Measurements from ENCODE around the gene ACOT9. TPM values are rescaled to one million over a fixed set of nuclear protein-coding genes. Genes with fewer than 3 reads are reported as not detected.

Gene ACOT9
- total RNA-seq, 1 donor from 2014 or later = 52.7 TPM

DNA sequence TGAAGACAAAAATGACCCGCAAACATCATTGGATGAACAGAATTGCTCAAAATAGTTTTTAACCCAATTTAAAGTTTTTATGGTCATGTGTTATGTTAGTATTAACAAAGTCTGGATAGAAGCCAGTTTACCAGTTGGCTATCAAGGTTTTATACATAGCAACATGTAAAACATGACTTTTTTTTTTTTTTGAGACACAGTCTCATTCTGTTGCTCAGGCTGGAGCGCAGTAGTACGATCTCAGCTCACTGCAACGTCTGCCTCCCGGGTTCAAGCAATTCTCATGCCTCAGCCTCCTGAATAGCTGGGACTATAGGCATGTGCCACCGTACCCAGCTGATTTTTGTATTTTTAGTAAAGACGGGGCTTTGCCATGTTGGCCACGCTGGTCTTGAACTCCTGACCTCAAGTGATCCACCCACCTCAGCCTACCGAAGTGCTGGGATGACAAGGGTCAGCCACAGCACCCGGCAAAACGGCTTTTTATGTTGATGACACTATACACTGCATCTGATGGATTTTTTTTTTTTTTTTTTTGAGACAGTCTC lies 43.3 kb upstream of the ACOT9 start:
- Histone ChIP-seq H3K9ac (no peak overlapping the region), H3K79me2 (ENCODE audit: low read depth) (no peaks in the 10 kb centered on the region), H3K4me3 (no peak overlapping the region), H3F3A (ENCODE audit: low read depth) (peaks cover 3% of the 10 kb centered on the region), H3K27ac (no peak overlapping the region), H2AFZ (replicated peaks) (no peak overlapping the region), H3K9me3 (ENCODE audit: low read depth) (no peaks in the 10 kb centered on the region), H3K36me3 (no peaks in the 10 kb centered on the region), H3K4me1 (peaks cover 6% of the 10 kb centered on the region), H4K20me1 (ENCODE audit: low read depth) (no peaks in the 10 kb centered on the region), H3K4me2 (no peak overlapping the region), H3K27me3 (no peaks in the 10 kb centered on the region)
- Mint-ChIP-seq H3K4me3 (no peak overlapping the region), H3K4me1 (peaks cover 36% of the 10 kb centered on the region), H3K36me3 (peaks cover 19% of the 10 kb centered on the region), H3K27me3 (ENCODE audit: insufficient read depth, low read depth) (peaks cover 2% of the 10 kb centered on the region), H3K9me3 (no peaks in the 10 kb centered on the region), H3K27ac (no peak overlapping the region)
- no peak for DNase-seq (ENCODE audit: low spot score)
- TF ChIP-seq, protein P1, sequence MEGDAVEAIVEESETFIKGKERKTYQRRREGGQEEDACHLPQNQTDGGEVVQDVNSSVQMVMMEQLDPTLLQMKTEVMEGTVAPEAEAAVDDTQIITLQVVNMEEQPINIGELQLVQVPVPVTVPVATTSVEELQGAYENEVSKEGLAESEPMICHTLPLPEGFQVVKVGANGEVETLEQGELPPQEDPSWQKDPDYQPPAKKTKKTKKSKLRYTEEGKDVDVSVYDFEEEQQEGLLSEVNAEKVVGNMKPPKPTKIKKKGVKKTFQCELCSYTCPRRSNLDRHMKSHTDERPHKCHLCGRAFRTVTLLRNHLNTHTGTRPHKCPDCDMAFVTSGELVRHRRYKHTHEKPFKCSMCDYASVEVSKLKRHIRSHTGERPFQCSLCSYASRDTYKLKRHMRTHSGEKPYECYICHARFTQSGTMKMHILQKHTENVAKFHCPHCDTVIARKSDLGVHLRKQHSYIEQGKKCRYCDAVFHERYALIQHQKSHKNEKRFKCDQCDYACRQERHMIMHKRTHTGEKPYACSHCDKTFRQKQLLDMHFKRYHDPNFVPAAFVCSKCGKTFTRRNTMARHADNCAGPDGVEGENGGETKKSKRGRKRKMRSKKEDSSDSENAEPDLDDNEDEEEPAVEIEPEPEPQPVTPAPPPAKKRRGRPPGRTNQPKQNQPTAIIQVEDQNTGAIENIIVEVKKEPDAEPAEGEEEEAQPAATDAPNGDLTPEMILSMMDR (IDR thresholded peaks at IDR 0.05) = no peak
- TF ChIP-seq EZH2phosphoT487 (IDR thresholded peaks at IDR 0.05) (no peak), EZH2 (IDR thresholded peaks at IDR 0.05) (no peak)

DNA sequence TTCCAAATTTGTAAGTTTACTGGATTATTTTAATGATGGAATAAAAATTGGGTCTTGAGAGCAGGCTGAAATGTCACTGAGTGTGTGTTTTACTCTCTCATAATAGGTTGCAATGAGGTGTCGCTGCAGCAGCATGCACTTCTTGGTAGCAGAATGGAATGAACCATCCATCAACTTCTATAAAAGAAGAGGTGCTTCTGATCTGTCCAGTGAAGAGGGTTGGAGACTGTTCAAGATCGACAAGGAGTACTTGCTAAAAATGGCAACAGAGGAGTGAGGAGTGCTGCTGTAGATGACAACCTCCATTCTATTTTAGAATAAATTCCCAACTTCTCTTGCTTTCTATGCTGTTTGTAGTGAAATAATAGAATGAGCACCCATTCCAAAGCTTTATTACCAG lies 42.5 kb upstream of the ACOT9 start:
- Histone ChIP-seq H3K27ac (no peak overlapping the region), H3K4me3 (no peak overlapping the region), H3K27me3 (no peaks in the 10 kb centered on the region), H3K4me1 (peaks cover 6% of the 10 kb centered on the region), H2AFZ (replicated peaks) (no peak overlapping the region), H4K20me1 (ENCODE audit: low read depth) (no peaks in the 10 kb centered on the region), H3K36me3 (no peaks in the 10 kb centered on the region), H3F3A (ENCODE audit: low read depth) (peaks cover 3% of the 10 kb centered on the region), H3K9ac (no peak overlapping the region), H3K9me3 (ENCODE audit: low read depth) (no peaks in the 10 kb centered on the region), H3K79me2 (ENCODE audit: low read depth) (no peaks in the 10 kb centered on the region), H3K4me2 (no peak overlapping the region)
- H3K27ac Mint-ChIP-seq = no peak overlapping the region
- no peak for TF ChIP-seq EZH2phosphoT487 (IDR thresholded peaks at IDR 0.05)
- TF ChIP-seq EZH2 (IDR thresholded peaks at IDR 0.05) = no peak
- TF ChIP-seq, protein P1 (IDR thresholded peaks at IDR 0.05) = no peak
- H3K9me3 Mint-ChIP-seq = no peaks in the 10 kb centered on the region
- DNase-seq (ENCODE audit: low spot score) = no peak
- peaks cover 19% of the 10 kb centered on the region for H3K36me3 Mint-ChIP-seq
- H3K27me3 Mint-ChIP-seq (ENCODE audit: insufficient read depth, low read depth) = peaks cover 2% of the 10 kb centered on the region
- peak overlapping the region; percentile 95 for H3K4me3 Mint-ChIP-seq
- peaks cover 36% of the 10 kb centered on the region for H3K4me1 Mint-ChIP-seq

DNA sequence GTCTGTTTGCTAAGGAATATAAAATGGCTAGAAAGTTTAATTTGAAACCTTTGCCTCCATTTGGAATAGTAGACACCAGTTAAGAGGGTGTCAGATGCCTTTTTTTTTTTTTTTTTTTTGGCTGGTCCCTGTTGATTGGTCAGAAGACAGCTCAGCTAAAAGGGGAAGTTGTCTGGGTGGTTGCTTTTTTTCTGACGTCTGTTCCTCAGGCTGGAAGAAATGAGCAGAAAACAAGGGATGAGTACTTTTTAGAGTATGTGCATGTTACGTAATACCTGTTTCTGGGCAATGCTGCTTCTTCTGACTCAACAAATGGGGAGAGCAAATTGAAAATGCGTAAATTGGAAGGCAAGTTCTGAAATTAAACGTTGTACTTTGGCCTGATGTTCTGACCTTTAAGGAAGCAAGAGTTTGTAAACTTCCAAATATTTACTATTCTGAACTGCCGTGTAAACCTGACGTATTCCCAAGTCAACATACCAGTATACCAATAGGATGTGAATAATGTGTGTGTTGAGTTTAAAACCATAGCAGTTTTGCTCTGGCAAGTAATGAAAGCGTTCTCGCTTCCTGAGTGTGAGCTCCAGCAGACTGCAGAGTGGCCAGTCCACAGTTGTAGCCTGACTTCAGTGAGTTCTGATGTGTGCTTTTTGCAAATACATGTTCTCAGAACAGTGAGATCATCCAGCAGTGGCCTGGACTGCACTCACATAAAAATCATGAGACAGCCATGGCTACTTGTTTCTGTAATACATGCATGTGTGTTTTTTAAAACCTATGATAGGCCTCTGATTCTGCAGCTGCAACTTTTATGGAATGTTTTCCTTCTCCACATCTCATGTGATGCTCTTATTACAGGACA lies 41.6 kb upstream of the ACOT9 start:
- DNase-seq (ENCODE audit: low spot score) = no peak
- peak overlapping the region; percentile 14 for H3K27ac Mint-ChIP-seq
- peaks cover 19% of the 10 kb centered on the region for H3K36me3 Mint-ChIP-seq

More for the DNA sequence above, 41.6 kb upstream of the ACOT9 start:
- H3K27me3 ChIP-seq = no peaks in the 10 kb centered on the region
- Mint-ChIP-seq H3K4me1 (peaks cover 29% of the 10 kb centered on the region), H3K4me3 (peak overlapping the region; percentile 95), H3K9me3 (no peaks in the 10 kb centered on the region), H3K27me3 (ENCODE audit: insufficient read depth, low read depth) (peaks cover 2% of the 10 kb centered on the region)
- no peaks in the 10 kb centered on the region for H3K79me2 ChIP-seq (ENCODE audit: low read depth)
- no peaks in the 10 kb centered on the region for H4K20me1 ChIP-seq (ENCODE audit: low read depth)
- no peaks in the 10 kb centered on the region for H3K36me3 ChIP-seq
- no peaks in the 10 kb centered on the region for H3K9me3 ChIP-seq (ENCODE audit: low read depth)
- H3F3A ChIP-seq (ENCODE audit: low read depth) = peaks cover 3% of the 10 kb centered on the region
- peak overlapping the region; percentile 81 for H3K4me2 ChIP-seq
- H3K27ac ChIP-seq = no peak overlapping the region
- TF ChIP-seq, protein P1 (IDR thresholded peaks at IDR 0.05) = no peak
- TF ChIP-seq EZH2phosphoT487 (IDR thresholded peaks at IDR 0.05) (no peak), EZH2 (IDR thresholded peaks at IDR 0.05) (no peak)
- H2AFZ ChIP-seq (replicated peaks) = no peak overlapping the region
- no peak overlapping the region for H3K9ac ChIP-seq
- H3K4me3 ChIP-seq = no peak overlapping the region
- H3K4me1 ChIP-seq = peaks cover 6% of the 10 kb centered on the region
